Astrocyte of the spinal cord (primary cell): ENCODE data around the gene CTSF.

ENCODE experiments used
- DNase-seq: peaks from one replicate; pipeline ENCODE4 v3.0.0; 2011; ENCODE audit warnings: low read depth, low spot score
- H3K4me3 ChIP-seq: 2 replicates; pipeline ENCODE4 v1.5.1; 2011; ENCODE audit warnings: low read depth, mild to moderate bottlenecking, low read length, moderate library complexity
- in situ Hi-C: cut with HindIII; loops from 2 replicates; pipeline ENCODE4 v1.10.0; 2017; ENCODE audit warnings: low sequenced_read_pairs
- TF ChIP-seq, protein P1 (sequence below): IDR thresholded peaks from 2 replicates; pipeline ENCODE4 v1.5.1; 2012; ENCODE audit warnings: low read depth, mild to moderate bottlenecking, low read length, inconsistent platforms

CTSF gene

DNA sequence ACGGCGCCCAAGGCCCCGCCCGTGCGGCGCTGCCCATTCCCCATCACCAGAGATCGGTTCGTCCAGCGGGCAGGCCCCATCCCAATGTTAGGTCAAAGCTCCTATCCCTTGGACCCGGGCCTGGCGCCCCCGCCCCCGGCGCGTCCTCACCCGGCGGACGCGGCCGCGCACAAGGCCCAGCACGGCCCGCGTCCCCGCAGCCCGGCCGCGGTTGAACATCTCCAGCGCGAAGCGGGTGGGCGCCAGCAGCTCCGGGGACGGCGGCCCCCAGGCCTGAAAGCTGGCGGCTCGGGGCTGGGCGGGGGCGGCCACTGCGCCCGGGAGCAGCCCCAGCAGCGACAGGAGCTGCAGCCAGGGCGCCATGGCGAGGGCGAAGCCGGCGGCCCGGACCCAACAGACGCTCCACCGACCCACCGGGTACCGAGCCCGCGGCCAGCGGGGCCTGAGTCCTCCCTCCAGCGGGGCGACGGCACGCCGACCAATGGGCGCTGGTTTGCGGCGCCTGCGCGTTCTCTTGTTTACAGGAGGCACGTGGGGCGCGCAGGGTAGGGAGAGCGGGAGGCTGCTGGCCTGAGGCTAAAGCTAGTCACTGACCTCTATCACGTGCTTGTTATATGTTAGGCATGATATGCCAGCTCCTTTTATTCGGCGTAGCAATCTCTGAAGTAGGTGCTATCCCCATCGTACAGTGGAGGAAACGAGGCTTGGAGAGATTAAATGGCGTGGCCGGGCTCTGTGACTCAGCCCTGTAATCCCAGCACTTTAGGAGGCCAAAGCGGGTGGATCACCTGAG lies at the start of gene CTSF:
CTSF (minus strand) TSS at position 483 of the 793 bp plus-strand sequence; CDS start at position 363, 120 bp downstream.
- TF ChIP-seq, protein P1, sequence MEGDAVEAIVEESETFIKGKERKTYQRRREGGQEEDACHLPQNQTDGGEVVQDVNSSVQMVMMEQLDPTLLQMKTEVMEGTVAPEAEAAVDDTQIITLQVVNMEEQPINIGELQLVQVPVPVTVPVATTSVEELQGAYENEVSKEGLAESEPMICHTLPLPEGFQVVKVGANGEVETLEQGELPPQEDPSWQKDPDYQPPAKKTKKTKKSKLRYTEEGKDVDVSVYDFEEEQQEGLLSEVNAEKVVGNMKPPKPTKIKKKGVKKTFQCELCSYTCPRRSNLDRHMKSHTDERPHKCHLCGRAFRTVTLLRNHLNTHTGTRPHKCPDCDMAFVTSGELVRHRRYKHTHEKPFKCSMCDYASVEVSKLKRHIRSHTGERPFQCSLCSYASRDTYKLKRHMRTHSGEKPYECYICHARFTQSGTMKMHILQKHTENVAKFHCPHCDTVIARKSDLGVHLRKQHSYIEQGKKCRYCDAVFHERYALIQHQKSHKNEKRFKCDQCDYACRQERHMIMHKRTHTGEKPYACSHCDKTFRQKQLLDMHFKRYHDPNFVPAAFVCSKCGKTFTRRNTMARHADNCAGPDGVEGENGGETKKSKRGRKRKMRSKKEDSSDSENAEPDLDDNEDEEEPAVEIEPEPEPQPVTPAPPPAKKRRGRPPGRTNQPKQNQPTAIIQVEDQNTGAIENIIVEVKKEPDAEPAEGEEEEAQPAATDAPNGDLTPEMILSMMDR: no peak
- in situ Hi-C loops: no loop called here
- peak within 1 kb of the TSS; percentile 32 for H3K4me3 ChIP-seq
- DNase-seq: peak; percentile 72

- H3K4me3 ChIP-seq: peak overlapping the region; percentile 91
- in situ Hi-C loops: no loop called here
- TF ChIP-seq, protein P1: no peak
- DNase-seq: no peak
Observed at GRCh38 chr11:66617155-66617834, 48.9 kb upstream of the CTSF start.

GRCh38 chr11:66616379-66617154 lies 48.2 kb upstream of the CTSF start, which contains the start of gene RBM14:
Gene RBM14 (plus strand): TSS chr11:66616630. CDS start chr11:66616721, 91 bp downstream.
- peak within 1 kb of the TSS; percentile 91 for H3K4me3 ChIP-seq
- TF ChIP-seq, protein P1: no peak
- in situ Hi-C loops: no loop called here
- peak; percentile 99 for DNase-seq

GRCh38 chr11:66614073-66614472 lies 45.7 kb upstream of the CTSF start:
- H3K4me3 ChIP-seq: no peak overlapping the region
- TF ChIP-seq, protein P1: no peak
- no peak for DNase-seq
- in situ Hi-C loops: no loop called here

DNA sequence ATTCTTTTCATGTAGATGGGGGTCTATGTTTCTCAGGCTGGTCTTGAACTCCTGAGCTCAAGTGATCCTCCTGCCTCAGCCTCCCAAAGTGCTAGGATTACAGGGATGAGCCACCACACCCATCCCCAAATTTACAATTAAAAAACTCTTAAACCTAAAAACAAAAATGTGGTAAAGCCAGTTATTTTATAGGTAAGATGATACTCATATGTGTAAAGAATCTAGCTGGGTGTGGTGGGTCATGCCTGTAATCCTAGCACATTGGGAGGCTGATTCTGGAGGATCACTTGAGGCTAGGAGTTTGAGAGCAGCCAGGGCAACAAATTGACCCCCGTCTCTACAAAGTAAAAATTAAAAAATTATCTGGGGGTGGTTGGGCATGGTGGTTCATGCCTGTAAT lies 44.1 kb upstream of the CTSF start:
- no peak overlapping the region for H3K4me3 ChIP-seq
- in situ Hi-C loops: no loop called here
- TF ChIP-seq, protein P1: no peak
- DNase-seq: no peak
